ENCODE data around the gene PROSER2.
A peak's percentile ranks its signal among the peaks of the same experiment; 100 is the strongest.

The PROSER2 gene

DNA sequence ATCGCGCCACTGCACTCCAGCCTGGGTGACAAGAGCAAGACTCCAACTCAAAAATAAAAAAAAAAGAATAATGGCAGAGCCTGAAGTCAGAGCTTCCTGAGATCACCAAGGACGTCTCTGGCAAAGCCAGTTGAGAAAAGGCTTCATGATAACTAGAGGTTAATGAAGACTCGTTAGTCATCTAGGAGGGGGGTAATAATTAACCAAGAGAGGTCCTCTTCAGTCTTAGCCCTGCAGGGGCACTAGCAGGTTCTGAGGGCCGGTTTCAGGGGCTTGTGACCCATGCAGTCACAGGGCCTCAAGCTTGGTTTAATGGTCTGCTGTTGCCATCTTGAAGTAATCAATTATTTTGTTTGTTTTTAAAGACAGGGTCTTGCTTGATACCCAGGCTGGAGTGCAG, 28.6 kb upstream of the PROSER2 start:
- Histone ChIP-seq H3K36me3 (ENCODE audit: control insufficient read depth in 1 of 2, insufficient read depth in 2 of 2, low read length in 2 of 2) (no peaks in the 10 kb centered on the region), H3K9me3 (ENCODE audit: insufficient read depth, low read depth, low read length) (peaks cover 4% of the 10 kb centered on the region), H3K27me3 (ENCODE audit: insufficient read depth, low read length) (no peaks in the 10 kb centered on the region), H3K4me3 (ENCODE audit: low read depth, low read length) (no peak overlapping the region), H3K79me2 (ENCODE audit: control insufficient read depth, insufficient read depth, low read length, poor library complexity) (no peaks in the 10 kb centered on the region), H4K12ac (ENCODE audit: low read depth, low read length) (no peak overlapping the region), H3K4me2 (ENCODE audit: low read length) (no peak overlapping the region), H3K23ac (ENCODE audit: low read length) (no peak overlapping the region), H3K18ac (ENCODE audit: low read length) (no peak overlapping the region), H2BK5ac (ENCODE audit: low read depth, low read length, poor library complexity) (no peak overlapping the region), H3K27ac (ENCODE audit: low read depth, low read length) (no peak overlapping the region), H4K91ac (ENCODE audit: low read depth, low read length) (no peak overlapping the region), H3K9ac (ENCODE audit: low read length) (no peak overlapping the region), H2AK5ac (ENCODE audit: low read length) (no peak overlapping the region), H2BK120ac (ENCODE audit: insufficient read depth, low read length, poor library complexity) (no peak overlapping the region), H2AFZ (ENCODE audit: insufficient read depth, low read length, poor library complexity) (no peak overlapping the region), H2BK12ac (ENCODE audit: low read length) (no peak overlapping the region), H3K14ac (ENCODE audit: low read length) (no peak overlapping the region), H3K4ac (ENCODE audit: low read depth, low read length) (no peak overlapping the region), H4K8ac (ENCODE audit: low read depth, low read length) (no peak overlapping the region), H3K4me1 (ENCODE audit: control insufficient read depth in 1 of 2, insufficient read depth in 2 of 2, low read length in 2 of 2) (peaks cover 3 to 6% of the 10 kb centered on the region in 2 experiments), H3K79me1 (ENCODE audit: low read length) (no peaks in the 10 kb centered on the region)
- no CpG with 5 or more reads among the region's 5 CpGs for WGBS (ENCODE audit: extremely low coverage, insufficient coverage, insufficient read length)
- no peak for DNase-seq

- Histone ChIP-seq H3K27me3 (ENCODE audit: insufficient read depth, low read length) (no peaks in the 10 kb centered on the region), H3K79me1 (ENCODE audit: low read length) (no peaks in the 10 kb centered on the region)
- DNase-seq = peak; percentile 13 to 62
Measured at GRCh38 chr10:11795101-11795920, 27.8 kb upstream of the PROSER2 start.

GRCh38 chr10:11796474-11796873, 26.7 kb upstream of the PROSER2 start:
- Histone ChIP-seq H2BK12ac (ENCODE audit: low read length) (no peak overlapping the region), H4K8ac (ENCODE audit: low read depth, low read length) (no peak overlapping the region), H3K4me2 (ENCODE audit: low read length) (no peak overlapping the region), H3K27ac (ENCODE audit: low read depth, low read length) (no peak overlapping the region), H2BK5ac (ENCODE audit: low read depth, low read length, poor library complexity) (no peak overlapping the region), H2BK120ac (ENCODE audit: insufficient read depth, low read length, poor library complexity) (no peak overlapping the region), H3K4ac (ENCODE audit: low read depth, low read length) (no peak overlapping the region), H3K9ac (ENCODE audit: low read length) (no peak overlapping the region), H3K9me3 (ENCODE audit: insufficient read depth, low read depth, low read length) (peaks cover 4% of the 10 kb centered on the region), H4K12ac (ENCODE audit: low read depth, low read length) (no peak overlapping the region), H3K79me1 (ENCODE audit: low read length) (no peaks in the 10 kb centered on the region), H3K36me3 (ENCODE audit: control insufficient read depth in 1 of 2, insufficient read depth in 2 of 2, low read length in 2 of 2) (no peaks in the 10 kb centered on the region), H3K14ac (ENCODE audit: low read length) (no peak overlapping the region), H2AFZ (ENCODE audit: insufficient read depth, low read length, poor library complexity) (no peak overlapping the region), H3K4me1 (ENCODE audit: control insufficient read depth in 1 of 2, insufficient read depth in 2 of 2, low read length in 2 of 2) (peaks cover 3 to 6% of the 10 kb centered on the region in 2 experiments), H2AK5ac (ENCODE audit: low read length) (no peak overlapping the region), H3K23ac (ENCODE audit: low read length) (no peak overlapping the region), H4K91ac (ENCODE audit: low read depth, low read length) (no peak overlapping the region), H3K4me3 (ENCODE audit: low read depth, low read length) (no peak overlapping the region), H3K27me3 (ENCODE audit: insufficient read depth, low read length) (no peaks in the 10 kb centered on the region), H3K79me2 (ENCODE audit: control insufficient read depth, insufficient read depth, low read length, poor library complexity) (no peaks in the 10 kb centered on the region), H3K18ac (ENCODE audit: low read length) (no peak overlapping the region)
- DNase-seq = no peak
- WGBS (ENCODE audit: extremely low coverage, insufficient coverage, insufficient read length) = no CpG with 5 or more reads among the region's 2 CpGs

More at GRCh38 chr10:11795101-11795920, 27.8 kb upstream of the PROSER2 start:
- Histone ChIP-seq H2AK5ac (ENCODE audit: low read length) (no peak overlapping the region), H2BK5ac (ENCODE audit: low read depth, low read length, poor library complexity) (no peak overlapping the region), H3K4me1 (ENCODE audit: control insufficient read depth in 1 of 2, insufficient read depth in 2 of 2, low read length in 2 of 2) (peaks cover 3 to 6% of the 10 kb centered on the region in 2 experiments), H3K79me2 (ENCODE audit: control insufficient read depth, insufficient read depth, low read length, poor library complexity) (no peaks in the 10 kb centered on the region), H3K9me3 (ENCODE audit: insufficient read depth, low read depth, low read length) (peaks cover 4% of the 10 kb centered on the region), H3K27ac (ENCODE audit: low read depth, low read length) (no peak overlapping the region), H2BK120ac (ENCODE audit: insufficient read depth, low read length, poor library complexity) (no peak overlapping the region), H3K4me3 (ENCODE audit: low read depth, low read length) (peak overlapping the region; percentile 38), H3K36me3 (ENCODE audit: control insufficient read depth in 1 of 2, insufficient read depth in 2 of 2, low read length in 2 of 2) (no peaks in the 10 kb centered on the region), H3K23ac (ENCODE audit: low read length) (no peak overlapping the region), H2AFZ (ENCODE audit: insufficient read depth, low read length, poor library complexity) (no peak overlapping the region), H3K4me2 (ENCODE audit: low read length) (no peak overlapping the region), H3K18ac (ENCODE audit: low read length) (no peak overlapping the region), H4K8ac (ENCODE audit: low read depth, low read length) (no peak overlapping the region), H4K91ac (ENCODE audit: low read depth, low read length) (no peak overlapping the region), H2BK12ac (ENCODE audit: low read length) (no peak overlapping the region), H3K4ac (ENCODE audit: low read depth, low read length) (no peak overlapping the region), H3K9ac (ENCODE audit: low read length) (no peak overlapping the region), H4K12ac (ENCODE audit: low read depth, low read length) (no peak overlapping the region), H3K14ac (ENCODE audit: low read length) (no peak overlapping the region)
- no CpG with 5 or more reads among the region's 25 CpGs for WGBS (ENCODE audit: extremely low coverage, insufficient coverage, insufficient read length)

- H3K18ac ChIP-seq (ENCODE audit: low read length) = no peak overlapping the region
- H3K4me2 ChIP-seq (ENCODE audit: low read length) = no peak overlapping the region
- no peak overlapping the region for H3K14ac ChIP-seq (ENCODE audit: low read length)
- no peaks in the 10 kb centered on the region for H3K27me3 ChIP-seq (ENCODE audit: insufficient read depth, low read length)
- peaks cover 4% of the 10 kb centered on the region for H3K9me3 ChIP-seq (ENCODE audit: insufficient read depth, low read depth, low read length)
- no peak overlapping the region for H3K4ac ChIP-seq (ENCODE audit: low read depth, low read length)
- H3K79me1 ChIP-seq (ENCODE audit: low read length) = no peaks in the 10 kb centered on the region
- H2BK120ac ChIP-seq (ENCODE audit: insufficient read depth, low read length, poor library complexity) = no peak overlapping the region
- H3K36me3 ChIP-seq (ENCODE audit: control insufficient read depth in 1 of 2, insufficient read depth in 2 of 2, low read length in 2 of 2) = no peaks in the 10 kb centered on the region
- DNase-seq = no peak
- no peak overlapping the region for H2AFZ ChIP-seq (ENCODE audit: insufficient read depth, low read length, poor library complexity)
- H4K8ac ChIP-seq (ENCODE audit: low read depth, low read length) = no peak overlapping the region
- peaks cover 3 to 6% of the 10 kb centered on the region in 2 experiments for H3K4me1 ChIP-seq (ENCODE audit: control insufficient read depth in 1 of 2, insufficient read depth in 2 of 2, low read length in 2 of 2)
- H3K27ac ChIP-seq (ENCODE audit: low read depth, low read length) = no peak overlapping the region
- H3K79me2 ChIP-seq (ENCODE audit: control insufficient read depth, insufficient read depth, low read length, poor library complexity) = no peaks in the 10 kb centered on the region
- no peak overlapping the region for H3K4me3 ChIP-seq (ENCODE audit: low read depth, low read length)
- WGBS (ENCODE audit: extremely low coverage, insufficient coverage, insufficient read length) = no CpG with 5 or more reads among the region's 10 CpGs
- no peak overlapping the region for H2BK5ac ChIP-seq (ENCODE audit: low read depth, low read length, poor library complexity)
- H4K12ac ChIP-seq (ENCODE audit: low read depth, low read length) = no peak overlapping the region
- no peak overlapping the region for H2AK5ac ChIP-seq (ENCODE audit: low read length)
- no peak overlapping the region for H2BK12ac ChIP-seq (ENCODE audit: low read length)
- H4K91ac ChIP-seq (ENCODE audit: low read depth, low read length) = no peak overlapping the region
- no peak overlapping the region for H3K23ac ChIP-seq (ENCODE audit: low read length)
- no peak overlapping the region for H3K9ac ChIP-seq (ENCODE audit: low read length)
Measured at GRCh38 chr10:11797281-11797680, 25.9 kb upstream of the PROSER2 start.

All from trophoblast cell (in vitro differentiated cells and primary cell).